ENCODE measurements around the gene C11orf58. TPM values are rescaled to one million over a fixed set of nuclear protein-coding genes. Genes with fewer than 3 reads are reported as not detected.

C11orf58 gene
- total and polyA plus RNA-seq, 9 donors, result 131 to 175 (median 155) TPM

GRCh38 chr11:16763746-16764145 lies 25.3 kb downstream of the C11orf58 start:
- H3K4me3 ChIP-seq, result no peak overlapping the region
- no peak for DNase-seq
- TF ChIP-seq EP300 (IDR thresholded peaks at IDR 0.05), result no peak
- TF ChIP-seq, protein P1, sequence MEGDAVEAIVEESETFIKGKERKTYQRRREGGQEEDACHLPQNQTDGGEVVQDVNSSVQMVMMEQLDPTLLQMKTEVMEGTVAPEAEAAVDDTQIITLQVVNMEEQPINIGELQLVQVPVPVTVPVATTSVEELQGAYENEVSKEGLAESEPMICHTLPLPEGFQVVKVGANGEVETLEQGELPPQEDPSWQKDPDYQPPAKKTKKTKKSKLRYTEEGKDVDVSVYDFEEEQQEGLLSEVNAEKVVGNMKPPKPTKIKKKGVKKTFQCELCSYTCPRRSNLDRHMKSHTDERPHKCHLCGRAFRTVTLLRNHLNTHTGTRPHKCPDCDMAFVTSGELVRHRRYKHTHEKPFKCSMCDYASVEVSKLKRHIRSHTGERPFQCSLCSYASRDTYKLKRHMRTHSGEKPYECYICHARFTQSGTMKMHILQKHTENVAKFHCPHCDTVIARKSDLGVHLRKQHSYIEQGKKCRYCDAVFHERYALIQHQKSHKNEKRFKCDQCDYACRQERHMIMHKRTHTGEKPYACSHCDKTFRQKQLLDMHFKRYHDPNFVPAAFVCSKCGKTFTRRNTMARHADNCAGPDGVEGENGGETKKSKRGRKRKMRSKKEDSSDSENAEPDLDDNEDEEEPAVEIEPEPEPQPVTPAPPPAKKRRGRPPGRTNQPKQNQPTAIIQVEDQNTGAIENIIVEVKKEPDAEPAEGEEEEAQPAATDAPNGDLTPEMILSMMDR (IDR thresholded peaks at IDR 0.05), result no peak
- TF ChIP-seq POLR2A (IDR thresholded peaks at IDR 0.05), result no peak
- intact Hi-C loops (cut with DNase I), result no loop called here
- no peaks in the 10 kb centered on the region for H3K9me3 ChIP-seq
- H3K27me3 ChIP-seq, result no peaks in the 10 kb centered on the region
- H3K36me3 ChIP-seq, result no peaks in the 10 kb centered on the region
- no peak overlapping the region for H3K27ac ChIP-seq
- 92 to 96% (median 96%) methylated on average over 1 of the region's 1 CpG for WGBS, 3 donors
- H3K4me1 ChIP-seq (ENCODE audit: insufficient read depth), result no peaks in the 10 kb centered on the region

DNA sequence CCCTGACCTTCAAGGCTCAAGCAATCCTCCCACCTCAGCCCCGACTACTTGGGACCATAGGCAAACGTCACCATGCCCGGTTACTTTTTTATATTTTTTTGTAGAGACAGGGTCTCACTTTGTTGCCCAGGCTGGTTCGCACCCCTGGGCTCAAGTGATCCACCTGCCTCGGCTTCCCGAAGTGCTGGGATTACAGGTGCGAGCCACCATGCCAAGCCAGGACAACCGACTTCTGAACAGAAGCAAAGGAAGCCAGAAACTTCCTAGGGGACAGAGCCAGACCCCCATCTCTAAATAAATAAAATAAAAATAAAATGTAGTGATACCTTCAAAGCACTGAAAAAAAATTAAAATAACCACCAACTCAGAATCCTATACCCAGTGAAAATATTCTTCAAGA lies 26.4 kb downstream of the C11orf58 start:
- Histone ChIP-seq H3K9me3 (no peaks in the 10 kb centered on the region), H3K4me1 (ENCODE audit: insufficient read depth) (no peaks in the 10 kb centered on the region), H3K36me3 (no peaks in the 10 kb centered on the region), H3K27ac (no peak overlapping the region), H3K27me3 (no peaks in the 10 kb centered on the region), H3K4me3 (no peak overlapping the region)
- no peak for DNase-seq
- TF ChIP-seq, protein P1 (IDR thresholded peaks at IDR 0.05), result no peak
- no peak for TF ChIP-seq POLR2A (IDR thresholded peaks at IDR 0.05)
- TF ChIP-seq EP300 (IDR thresholded peaks at IDR 0.05), result no peak
- WGBS, 3 donors, result 80 to 89% (median 80%) methylated on average over 8 of the region's 8 CpGs
- intact Hi-C loops (cut with DNase I), result no loop called here

DNA sequence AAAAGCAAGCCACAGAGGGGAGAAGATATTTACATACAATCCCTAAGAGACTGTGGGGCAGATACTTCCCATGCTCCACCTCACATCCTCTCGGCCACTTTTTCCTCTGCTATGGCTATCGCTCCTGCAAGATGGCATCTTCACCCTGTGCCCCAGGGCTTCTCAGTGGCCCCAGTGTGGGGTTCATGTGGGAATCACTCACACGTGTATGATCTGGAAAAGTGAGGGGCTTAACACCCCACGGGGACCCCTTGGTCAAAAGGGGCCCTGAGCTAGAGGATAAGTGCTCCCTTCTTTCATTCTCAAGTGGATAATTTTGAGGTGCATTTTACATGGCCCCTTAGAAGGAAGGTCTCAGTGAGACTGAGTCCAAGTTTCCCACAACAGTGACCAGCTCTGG lies 28.7 kb downstream of the C11orf58 start:
- Histone ChIP-seq H3K27ac (no peak overlapping the region), H3K9me3 (no peaks in the 10 kb centered on the region), H3K36me3 (no peaks in the 10 kb centered on the region), H3K27me3 (no peaks in the 10 kb centered on the region), H3K4me1 (ENCODE audit: insufficient read depth) (no peaks in the 10 kb centered on the region), H3K4me3 (no peak overlapping the region)
- intact Hi-C loops (cut with DNase I), result no loop called here
- WGBS, 3 donors, result 76 to 86% (median 85%) methylated on average over 4 of the region's 4 CpGs
- DNase-seq, result no peak
- TF ChIP-seq, protein P1 (IDR thresholded peaks at IDR 0.05), result no peak
- TF ChIP-seq POLR2A (IDR thresholded peaks at IDR 0.05), result no peak
- TF ChIP-seq EP300 (IDR thresholded peaks at IDR 0.05), result no peak

DNA sequence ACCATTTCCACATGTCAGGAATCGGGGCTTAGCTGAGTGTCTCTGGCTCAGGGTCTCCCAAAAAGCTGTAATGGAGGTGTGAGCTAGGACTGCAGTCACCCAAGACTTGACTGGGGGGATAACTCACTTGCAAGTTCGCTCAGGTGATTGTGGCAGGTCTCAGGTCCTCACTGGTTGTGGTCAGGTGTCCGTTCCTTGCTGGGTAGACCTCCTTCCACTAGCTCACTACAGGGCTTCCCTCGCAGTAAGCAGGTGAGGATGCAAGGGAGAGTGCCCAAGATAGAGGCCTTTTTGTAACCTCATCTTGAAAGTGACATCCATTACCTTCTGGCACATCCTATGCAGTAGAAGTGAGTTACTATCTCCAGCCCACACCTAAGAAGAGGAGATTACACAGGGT lies 29.5 kb downstream of the C11orf58 start:
- Histone ChIP-seq H3K9me3 (no peaks in the 10 kb centered on the region), H3K36me3 (no peaks in the 10 kb centered on the region), H3K4me1 (ENCODE audit: insufficient read depth) (no peaks in the 10 kb centered on the region), H3K4me3 (no peak overlapping the region), H3K27me3 (no peaks in the 10 kb centered on the region), H3K27ac (no peak overlapping the region)
- no peak for DNase-seq
- 84 to 86% (median 86%) methylated on average over 4 of the region's 4 CpGs for WGBS, 3 donors
- TF ChIP-seq POLR2A (IDR thresholded peaks at IDR 0.05), result no peak
- TF ChIP-seq, protein P1 (IDR thresholded peaks at IDR 0.05), result no peak
- intact Hi-C loops (cut with DNase I), result no loop called here

DNA sequence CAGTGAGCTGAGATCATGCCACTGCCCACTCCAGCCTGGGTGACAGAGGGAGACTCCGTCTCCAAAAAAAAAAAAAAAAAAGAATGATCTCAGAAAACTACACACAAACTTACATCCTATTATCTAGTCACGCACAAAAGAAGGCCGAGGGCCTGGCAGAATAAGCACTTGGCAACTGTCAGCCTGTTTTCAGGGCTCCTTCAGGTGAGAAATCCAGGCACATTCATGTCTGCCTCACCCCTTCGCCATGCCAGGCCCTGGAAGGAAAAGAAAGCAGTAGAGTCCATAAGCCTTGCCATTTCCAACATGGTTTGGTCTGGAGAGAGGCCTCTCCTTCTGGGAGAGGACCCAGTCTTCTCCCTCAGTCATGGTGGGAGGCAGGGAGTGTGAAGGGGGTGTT lies 30.9 kb downstream of the C11orf58 start:
- Histone ChIP-seq H3K27ac (no peak overlapping the region), H3K4me3 (no peak overlapping the region), H3K9me3 (no peaks in the 10 kb centered on the region), H3K36me3 (no peaks in the 10 kb centered on the region), H3K4me1 (ENCODE audit: insufficient read depth) (no peaks in the 10 kb centered on the region), H3K27me3 (no peaks in the 10 kb centered on the region)
- intact Hi-C loops (cut with DNase I), result no loop called here
- no peak for DNase-seq
- TF ChIP-seq EP300 (IDR thresholded peaks at IDR 0.05), result no peak
- no peak for TF ChIP-seq POLR2A (IDR thresholded peaks at IDR 0.05)
- TF ChIP-seq, protein P1 (IDR thresholded peaks at IDR 0.05), result no peak
- WGBS, 3 donors, result 92 to 95% (median 93%) methylated on average over 4 of the region's 4 CpGs
